Measurements from ENCODE around the gene OR2W1. TPM values are rescaled to one million over a fixed set of nuclear protein-coding genes. Genes with fewer than 3 reads are reported as not detected.

The OR2W1 gene
- total RNA-seq, 1 donor from 2014 or later = not detected

GRCh38 chr6:29071831-29072723, 27.1 kb upstream of the OR2W1 start:
- H3K27ac Mint-ChIP-seq = no peak overlapping the region
- peak; percentile 79 for TF ChIP-seq CTCF (conservative IDR thresholded peaks at IDR 0.05)

GRCh38 chr6:29051680-29052079, 6.7 kb upstream of the OR2W1 start:
- TF ChIP-seq CTCF (conservative IDR thresholded peaks at IDR 0.05) = no peak
- Mint-ChIP-seq H3K27ac (no peak overlapping the region), H3K36me3 (no peaks in the 10 kb centered on the region), H3K9me3 (no peaks in the 10 kb centered on the region), H3K4me1 (ENCODE audit: unreplicated experiment) (no peaks in the 10 kb centered on the region), H3K4me3 (no peak overlapping the region), H3K27me3 (peaks cover 40% of the 10 kb centered on the region)
- no peak for DNase-seq (ENCODE audit: extremely low spot score, unreplicated experiment)

More at GRCh38 chr6:29071831-29072723, 27.1 kb upstream of the OR2W1 start:
- Mint-ChIP-seq H3K27me3 (peaks cover 18% of the 10 kb centered on the region), H3K4me1 (ENCODE audit: unreplicated experiment) (no peaks in the 10 kb centered on the region), H3K36me3 (no peaks in the 10 kb centered on the region), H3K4me3 (no peak overlapping the region), H3K9me3 (no peaks in the 10 kb centered on the region)
- DNase-seq (ENCODE audit: extremely low spot score, unreplicated experiment) = no peak

GRCh38 chr6:29035951-29036350, 9.0 kb downstream of the OR2W1 start:
- Mint-ChIP-seq H3K4me1 (ENCODE audit: unreplicated experiment) (no peaks in the 10 kb centered on the region), H3K4me3 (no peak overlapping the region), H3K27me3 (peaks cover 14% of the 10 kb centered on the region), H3K36me3 (no peaks in the 10 kb centered on the region), H3K27ac (no peak overlapping the region), H3K9me3 (no peaks in the 10 kb centered on the region)
- TF ChIP-seq CTCF (conservative IDR thresholded peaks at IDR 0.05) = no peak
- DNase-seq (ENCODE audit: extremely low spot score, unreplicated experiment) = no peak

- Mint-ChIP-seq H3K27me3 (peaks cover 46% of the 10 kb centered on the region), H3K27ac (no peak overlapping the region), H3K36me3 (no peaks in the 10 kb centered on the region), H3K4me1 (ENCODE audit: unreplicated experiment) (no peaks in the 10 kb centered on the region), H3K9me3 (no peaks in the 10 kb centered on the region), H3K4me3 (no peak overlapping the region)
- no peak for DNase-seq (ENCODE audit: extremely low spot score, unreplicated experiment)
- no peak for TF ChIP-seq CTCF (conservative IDR thresholded peaks at IDR 0.05)
Measured at GRCh38 chr6:29028821-29029220, 16.2 kb downstream of the OR2W1 start.

- no peak overlapping the region for H3K4me3 Mint-ChIP-seq
- H3K36me3 Mint-ChIP-seq = no peaks in the 10 kb centered on the region
- H3K9me3 Mint-ChIP-seq = no peaks in the 10 kb centered on the region
- TF ChIP-seq CTCF (conservative IDR thresholded peaks at IDR 0.05) = no peak
- no peaks in the 10 kb centered on the region for H3K4me1 Mint-ChIP-seq (ENCODE audit: unreplicated experiment)
- no peak for DNase-seq (ENCODE audit: extremely low spot score, unreplicated experiment)
- H3K27ac Mint-ChIP-seq = no peak overlapping the region
- peaks cover 48% of the 10 kb centered on the region for H3K27me3 Mint-ChIP-seq
Measured at GRCh38 chr6:29025927-29026585, 18.9 kb downstream of the OR2W1 start.
